GM12874 (cell line): ENCODE results near the gene PHLDB3.

Source experiments
- TF ChIP-seq, protein P1 (sequence below): IDR thresholded peaks from 2 replicates; pipeline ENCODE4 v1.5.1; 2011; ENCODE audit warnings: low read depth, mild to moderate bottlenecking, control low read depth, low read length, moderate library complexity; ENCODE audit not compliant: insufficient read depth

The PHLDB3 gene

GRCh38 chr19:43470288-43470687 lies 34.3 kb downstream of the PHLDB3 start:
- TF ChIP-seq, protein P1, sequence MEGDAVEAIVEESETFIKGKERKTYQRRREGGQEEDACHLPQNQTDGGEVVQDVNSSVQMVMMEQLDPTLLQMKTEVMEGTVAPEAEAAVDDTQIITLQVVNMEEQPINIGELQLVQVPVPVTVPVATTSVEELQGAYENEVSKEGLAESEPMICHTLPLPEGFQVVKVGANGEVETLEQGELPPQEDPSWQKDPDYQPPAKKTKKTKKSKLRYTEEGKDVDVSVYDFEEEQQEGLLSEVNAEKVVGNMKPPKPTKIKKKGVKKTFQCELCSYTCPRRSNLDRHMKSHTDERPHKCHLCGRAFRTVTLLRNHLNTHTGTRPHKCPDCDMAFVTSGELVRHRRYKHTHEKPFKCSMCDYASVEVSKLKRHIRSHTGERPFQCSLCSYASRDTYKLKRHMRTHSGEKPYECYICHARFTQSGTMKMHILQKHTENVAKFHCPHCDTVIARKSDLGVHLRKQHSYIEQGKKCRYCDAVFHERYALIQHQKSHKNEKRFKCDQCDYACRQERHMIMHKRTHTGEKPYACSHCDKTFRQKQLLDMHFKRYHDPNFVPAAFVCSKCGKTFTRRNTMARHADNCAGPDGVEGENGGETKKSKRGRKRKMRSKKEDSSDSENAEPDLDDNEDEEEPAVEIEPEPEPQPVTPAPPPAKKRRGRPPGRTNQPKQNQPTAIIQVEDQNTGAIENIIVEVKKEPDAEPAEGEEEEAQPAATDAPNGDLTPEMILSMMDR = no peak

DNA sequence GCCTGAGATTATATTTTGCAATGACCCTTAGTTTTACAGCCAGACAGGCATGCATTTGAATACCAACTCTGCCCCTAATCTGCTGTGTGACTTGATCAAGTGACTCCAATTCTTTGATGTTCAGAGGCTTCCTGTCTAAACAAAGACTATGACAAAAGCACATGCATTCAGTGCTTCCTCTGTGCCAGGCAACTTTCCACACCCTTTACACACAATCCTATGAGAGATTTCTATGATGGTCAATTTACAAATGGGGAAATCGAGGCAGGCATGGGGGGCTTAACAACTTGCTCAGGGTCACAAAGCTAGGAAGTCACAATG lies 35.4 kb downstream of the PHLDB3 start:
- TF ChIP-seq, protein P1 = no peak

- TF ChIP-seq, protein P1 = no peak
These were observed 36.0 kb downstream of the PHLDB3 start for GRCh38 chr19:43468354-43469159.

- TF ChIP-seq, protein P1 = no peak
These were observed 36.8 kb downstream of the PHLDB3 start for GRCh38 chr19:43467730-43468129.

DNA sequence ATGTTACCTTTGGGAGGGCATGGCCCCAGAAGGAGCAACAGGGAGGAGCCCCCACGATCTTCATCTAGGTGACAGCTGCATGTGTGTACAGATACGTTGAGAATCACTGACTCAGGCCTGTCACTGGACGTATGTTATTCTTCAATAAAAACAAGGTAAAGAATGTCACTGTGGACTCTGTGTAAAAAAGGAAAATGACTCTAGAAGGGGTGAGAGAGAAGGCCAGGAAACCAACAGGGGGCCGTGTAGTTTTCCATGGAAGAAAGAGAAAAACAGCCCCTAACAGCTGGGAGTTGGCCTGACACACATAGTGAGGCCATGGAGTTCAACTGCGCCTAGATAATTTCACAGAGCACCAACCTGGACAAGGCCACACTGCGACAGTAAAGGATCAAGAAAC lies 37.3 kb downstream of the PHLDB3 start:
- TF ChIP-seq, protein P1 = no peak

- TF ChIP-seq, protein P1 = no peak
These were observed 37.8 kb downstream of the PHLDB3 start for GRCh38 chr19:43466793-43467192.

- TF ChIP-seq, protein P1 = no peak
These were observed 39.0 kb downstream of the PHLDB3 start, which contains the start of gene LYPD3 for GRCh38 chr19:43465468-43466120. LYPD3 (minus strand) TSS chr19:43465608; CDS start chr19:43465571, 37 bp downstream.
